ENCODE data around the gene GDF9. TPM values are rescaled to one million over a fixed set of nuclear protein-coding genes. Genes with fewer than 3 reads are reported as not detected.

The GDF9 gene
- 0.17 to 0.28 TPM (median 0.23 TPM) in 3 of 5 replicates, not detected in the others for total RNA-seq (2022; extraction: Qiagen RNA extraction; ENCODE audit: low read depth)

GRCh38 chr5:132866342-132867045 is at the start of gene GDF9, which contains the start of gene UQCRQ:
TSS of gene GDF9 (minus strand) at chr5:132866469. CDS start at chr5:132864533, 1,936 bp downstream.
TSS of gene UQCRQ (plus strand) at chr5:132866642. CDS start at chr5:132866882, 240 bp downstream.

GRCh38 chr5:132873119-132873929 is 7.1 kb upstream of the GDF9 start, which contains the start of gene LEAP2:
TSS of gene LEAP2 (plus strand) at chr5:132873668. CDS start at chr5:132873695, 27 bp downstream.

GRCh38 chr5:132830436-132831094 is 35.7 kb downstream of the GDF9 start, which contains the start of gene SHROOM1:
TSS of gene SHROOM1 (minus strand) at chr5:132830647. CDS start at chr5:132826140, 4,507 bp downstream.

GRCh38 chr5:132812781-132813598 is 53.3 kb downstream of the GDF9 start, which contains the start of gene SOWAHA:
TSS of gene SOWAHA (plus strand) at chr5:132813302. CDS start at chr5:132813622, 320 bp downstream.

Other genes with a start within 250 kb of the GDF9 start
- 0.13 TPM in 1 of 5 replicates, not detected in the others for gene IL13, start 208.3 kb downstream of the GDF9 start, total RNA-seq (2022; extraction: Qiagen RNA extraction; ENCODE audit: low read depth)
- not detected in 5 replicates for gene IL4, start 192.5 kb downstream of the GDF9 start, total RNA-seq (2022; extraction: Qiagen RNA extraction; ENCODE audit: low read depth)
- gene KIF3A, start 128.9 kb downstream of the GDF9 start, total RNA-seq (2022; extraction: Qiagen RNA extraction; ENCODE audit: low read depth), result 8.1 to 16.4 TPM (median 9.7 TPM) in 5 replicates
- gene CCNI2, start 119.0 kb downstream of the GDF9 start, total RNA-seq (2022; extraction: Qiagen RNA extraction; ENCODE audit: low read depth), result 0.06 to 0.09 TPM in 2 of 5 replicates, not detected in the others
- 16.5 to 23.3 TPM (median 20.8 TPM) in 5 replicates for gene SEPTIN8, start 89.2 kb downstream of the GDF9 start, total RNA-seq (2022; extraction: Qiagen RNA extraction; ENCODE audit: low read depth)
- 0.06 to 0.12 TPM (median 0.11 TPM) in 5 replicates for gene SOWAHA, start 53.2 kb downstream of the GDF9 start, total RNA-seq (2022; extraction: Qiagen RNA extraction; ENCODE audit: low read depth)
- gene SHROOM1, start 35.8 kb downstream of the GDF9 start, total RNA-seq (2022; extraction: Qiagen RNA extraction; ENCODE audit: low read depth), result 7.2 to 12.9 TPM (median 9.8 TPM) in 5 replicates
- gene UQCRQ, start 173 bp upstream of the GDF9 start, total RNA-seq (2022; extraction: Qiagen RNA extraction; ENCODE audit: low read depth), result 410 to 521 TPM (median 479 TPM) in 5 replicates
- 0.58 to 1.4 TPM (median 1.0 TPM) in 5 replicates for gene LEAP2, start 7.2 kb upstream of the GDF9 start, total RNA-seq (2022; extraction: Qiagen RNA extraction; ENCODE audit: low read depth)
- 10.6 to 30.7 TPM (median 22.5 TPM) in 5 replicates for gene AFF4, start 97.2 kb upstream of the GDF9 start, total RNA-seq (2022; extraction: Qiagen RNA extraction; ENCODE audit: low read depth)
- gene ZCCHC10, start 160.1 kb upstream of the GDF9 start, total RNA-seq (2022; extraction: Qiagen RNA extraction; ENCODE audit: low read depth), result 24.6 to 39.4 TPM (median 29.0 TPM) in 5 replicates
- gene HSPA4, start 185.5 kb upstream of the GDF9 start, total RNA-seq (2022; extraction: Qiagen RNA extraction; ENCODE audit: low read depth), result 172 to 250 TPM (median 179 TPM) in 5 replicates